ENCODE data around the gene LSM2.
"Not testable (repeated sequence)": the region's sequence is repeated elsewhere in the genome, so short reads cannot be mapped to it uniquely, and the experiment has no call there.

LSM2 gene

GRCh38 chr6:31805939-31806469, 762 bp downstream of the LSM2 start:
- Histone ChIP-seq H3K4me2 (ENCODE audit: low read length, poor library complexity, severe bottlenecking) (peak overlapping the region; percentile 79), H3K36me3 (ENCODE audit: control insufficient read depth in 1 of 2, insufficient read depth in 2 of 2, low read depth in 1 of 2, low read length in 2 of 2) (peaks cover 5 to 13% of the 10 kb centered on the region in 2 experiments), H2AFZ (ENCODE audit: low read depth, low read length) (peak overlapping the region; percentile 60), H2AK5ac (ENCODE audit: low read length, severe bottlenecking) (peak overlapping the region; percentile 73), H3K79me1 (replicated peaks; ENCODE audit: low read length, poor library complexity, severe bottlenecking) (peaks cover 13% of the 10 kb centered on the region), H3K27ac (ENCODE audit: low read length, poor library complexity, severe bottlenecking) (peak overlapping the region; percentile 77), H3K9ac (ENCODE audit: low read length) (peak overlapping the region; percentile 94), H3K27me3 (ENCODE audit: control insufficient read depth in 1 of 2, insufficient read depth in 1 of 2, low read length in 2 of 2) (no peaks in the 10 kb centered on the region), H4K91ac (ENCODE audit: low read length) (no peak overlapping the region), H2BK120ac (ENCODE audit: low read depth, low read length) (no peak overlapping the region), H3K4ac (ENCODE audit: low read depth in 1 of 2, low read length in 2 of 2) (peak overlapping the region; percentile 51 to 86), H3K4me1 (ENCODE audit: control insufficient read depth, insufficient read depth, low read depth, low read length) (peaks cover 6% of the 10 kb centered on the region), H2BK12ac (ENCODE audit: low read length in 2 of 2) (no peak overlapping the region), H3K4me3 (ENCODE audit: insufficient read depth in 1 of 2, low read depth in 1 of 2, low read length in 2 of 2) (peak overlapping the region; percentile 85 to 89), H3K23ac (ENCODE audit: low read length in 2 of 2) (peak overlapping the region in 1 of 2 experiments; percentile 13), H3K9me3 (ENCODE audit: control insufficient read depth, low read length) (no peaks in the 10 kb centered on the region), H2BK15ac (ENCODE audit: low read depth, poor library complexity, severe bottlenecking) (no peak overlapping the region), H3K18ac (ENCODE audit: low read depth in 1 of 2, low read length in 2 of 2) (no peak overlapping the region), H3K14ac (ENCODE audit: low read length in 2 of 2) (no peak overlapping the region), H4K8ac (ENCODE audit: low read length) (no peak overlapping the region), H2BK5ac (ENCODE audit: low read depth, low read length, poor library complexity, severe bottlenecking) (no peak overlapping the region)
- peak; percentile 8 for DNase-seq
- 16% methylated on average over 6 of the region's 7 CpGs for WGBS

DNA sequence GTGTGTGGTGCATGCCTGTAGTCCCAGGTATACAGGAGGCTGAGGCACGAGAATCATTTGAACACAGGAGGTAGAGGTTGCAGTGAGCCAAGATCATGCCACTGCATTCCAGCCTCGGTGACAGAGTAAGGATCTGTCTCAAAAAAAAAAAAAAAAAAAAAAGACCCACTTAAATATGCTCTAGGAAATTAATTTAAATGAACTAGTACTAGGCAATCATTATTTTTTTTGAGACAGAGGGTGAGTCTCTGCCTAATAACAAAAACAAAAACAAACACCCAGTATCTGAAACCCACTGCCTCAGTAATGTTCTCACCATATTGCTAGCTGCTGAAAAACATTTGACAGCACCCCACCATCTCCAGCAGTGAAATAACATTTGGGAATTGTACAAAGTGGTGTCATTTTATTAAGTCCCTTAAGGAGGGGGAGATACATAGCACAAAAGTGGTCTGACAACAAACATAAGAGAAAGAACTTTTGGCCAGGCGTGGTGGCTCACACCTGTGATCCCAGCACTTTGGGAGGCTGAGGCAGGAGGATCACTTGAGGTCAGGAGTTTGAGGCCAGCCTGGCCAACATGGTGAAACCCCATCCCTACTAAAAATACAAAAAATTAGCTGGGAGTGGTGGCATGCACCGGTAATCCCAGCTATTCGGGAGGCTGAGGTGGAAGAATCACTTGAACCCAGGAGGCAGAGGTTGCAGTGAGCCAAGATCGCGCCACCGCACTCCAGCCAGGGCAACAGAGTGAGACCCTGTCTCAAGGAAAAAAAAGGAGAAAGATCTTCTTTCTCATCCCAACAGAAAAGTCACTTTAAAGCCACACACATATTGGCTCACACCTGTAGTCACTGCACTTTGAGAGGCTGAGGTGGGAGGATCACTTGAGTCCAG, 5.5 kb downstream of the LSM2 start:
- H2AK5ac ChIP-seq (ENCODE audit: low read length, severe bottlenecking); H2BK12ac ChIP-seq (ENCODE audit: low read length in 2 of 2); H3K18ac ChIP-seq (ENCODE audit: low read depth in 1 of 2, low read length in 2 of 2); H3K9ac ChIP-seq (ENCODE audit: low read length); H3K27me3 ChIP-seq (ENCODE audit: control insufficient read depth in 1 of 2, insufficient read depth in 1 of 2, low read length in 2 of 2); H3K9me3 ChIP-seq (ENCODE audit: control insufficient read depth, low read length); H2BK5ac ChIP-seq (ENCODE audit: low read depth, low read length, poor library complexity, severe bottlenecking); H3K14ac ChIP-seq (ENCODE audit: low read length in 2 of 2); H2BK15ac ChIP-seq (ENCODE audit: low read depth, poor library complexity, severe bottlenecking); H3K4me3 ChIP-seq (ENCODE audit: insufficient read depth in 1 of 2, low read depth in 1 of 2, low read length in 2 of 2); H3K27ac ChIP-seq (ENCODE audit: low read length, poor library complexity, severe bottlenecking); H2AFZ ChIP-seq (ENCODE audit: low read depth, low read length); H4K8ac ChIP-seq (ENCODE audit: low read length); H3K4me1 ChIP-seq (ENCODE audit: control insufficient read depth, insufficient read depth, low read depth, low read length); H3K4ac ChIP-seq (ENCODE audit: low read depth in 1 of 2, low read length in 2 of 2); H2BK120ac ChIP-seq (ENCODE audit: low read depth, low read length); H4K91ac ChIP-seq (ENCODE audit: low read length); DNase-seq; H3K23ac ChIP-seq (ENCODE audit: low read length in 2 of 2); H3K4me2 ChIP-seq (ENCODE audit: low read length, poor library complexity, severe bottlenecking): not testable (repeated sequence)
- 98% methylated on average over 4 of the region's 8 CpGs for WGBS
- Histone ChIP-seq H3K79me1 (replicated peaks; ENCODE audit: low read length, poor library complexity, severe bottlenecking) (peaks cover 16% of the 10 kb centered on the region), H3K36me3 (ENCODE audit: control insufficient read depth in 1 of 2, insufficient read depth in 2 of 2, low read depth in 1 of 2, low read length in 2 of 2) (peaks cover 7 to 23% of the 10 kb centered on the region in 2 experiments)

DNA sequence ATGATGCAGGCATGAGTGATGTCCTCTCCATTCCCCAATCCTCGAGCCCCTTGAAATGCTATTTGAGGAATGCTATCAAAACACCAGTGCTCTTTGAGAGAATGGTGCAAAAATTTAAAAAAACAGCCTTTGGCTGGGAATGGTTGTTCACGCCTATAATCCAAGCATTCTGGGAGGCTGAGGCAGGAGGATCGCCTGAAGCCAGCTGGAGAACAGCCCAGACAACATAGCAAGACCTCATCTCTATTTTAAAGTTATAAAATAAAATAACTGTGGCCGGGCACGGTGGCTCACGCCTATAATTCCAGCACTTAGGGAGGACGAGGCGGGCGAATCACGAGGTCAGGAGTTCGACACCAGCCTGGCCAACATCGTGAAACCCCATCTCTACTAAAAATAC, 7.0 kb downstream of the LSM2 start:
- no peaks in the 10 kb centered on the region for H3K27me3 ChIP-seq (ENCODE audit: control insufficient read depth in 1 of 2, insufficient read depth in 1 of 2, low read length in 2 of 2)
- H3K9me3 ChIP-seq (ENCODE audit: control insufficient read depth, low read length) = no peaks in the 10 kb centered on the region
- H4K8ac ChIP-seq (ENCODE audit: low read length) = no peak overlapping the region
- H4K91ac ChIP-seq (ENCODE audit: low read length) = no peak overlapping the region
- H3K9ac ChIP-seq (ENCODE audit: low read length) = peak overlapping the region; percentile 11
- peaks cover 7 to 23% of the 10 kb centered on the region in 2 experiments for H3K36me3 ChIP-seq (ENCODE audit: control insufficient read depth in 1 of 2, insufficient read depth in 2 of 2, low read depth in 1 of 2, low read length in 2 of 2)
- no peak for DNase-seq
- no peak overlapping the region for H3K18ac ChIP-seq (ENCODE audit: low read depth in 1 of 2, low read length in 2 of 2)
- H2BK15ac ChIP-seq (ENCODE audit: low read depth, poor library complexity, severe bottlenecking) = no peak overlapping the region
- H3K4me3 ChIP-seq (ENCODE audit: insufficient read depth in 1 of 2, low read depth in 1 of 2, low read length in 2 of 2) = no peak overlapping the region
- H3K79me1 ChIP-seq (replicated peaks; ENCODE audit: low read length, poor library complexity, severe bottlenecking) = peaks cover 10% of the 10 kb centered on the region
- H2BK5ac ChIP-seq (ENCODE audit: low read depth, low read length, poor library complexity, severe bottlenecking) = no peak overlapping the region
- no peak overlapping the region for H2BK12ac ChIP-seq (ENCODE audit: low read length in 2 of 2)
- peaks cover 4% of the 10 kb centered on the region for H3K4me1 ChIP-seq (ENCODE audit: control insufficient read depth, insufficient read depth, low read depth, low read length)
- no peak overlapping the region for H3K14ac ChIP-seq (ENCODE audit: low read length in 2 of 2)
- H3K4me2 ChIP-seq (ENCODE audit: low read length, poor library complexity, severe bottlenecking) = no peak overlapping the region
- H2AK5ac ChIP-seq (ENCODE audit: low read length, severe bottlenecking) = no peak overlapping the region
- WGBS = over 99% methylated on average over 11 of the region's 12 CpGs
- H2BK120ac ChIP-seq (ENCODE audit: low read depth, low read length) = no peak overlapping the region
- H2AFZ ChIP-seq (ENCODE audit: low read depth, low read length) = no peak overlapping the region
- H3K27ac ChIP-seq (ENCODE audit: low read length, poor library complexity, severe bottlenecking) = no peak overlapping the region
- no peak overlapping the region for H3K4ac ChIP-seq (ENCODE audit: low read depth in 1 of 2, low read length in 2 of 2)
- H3K23ac ChIP-seq (ENCODE audit: low read length in 2 of 2) = no peak overlapping the region

DNA sequence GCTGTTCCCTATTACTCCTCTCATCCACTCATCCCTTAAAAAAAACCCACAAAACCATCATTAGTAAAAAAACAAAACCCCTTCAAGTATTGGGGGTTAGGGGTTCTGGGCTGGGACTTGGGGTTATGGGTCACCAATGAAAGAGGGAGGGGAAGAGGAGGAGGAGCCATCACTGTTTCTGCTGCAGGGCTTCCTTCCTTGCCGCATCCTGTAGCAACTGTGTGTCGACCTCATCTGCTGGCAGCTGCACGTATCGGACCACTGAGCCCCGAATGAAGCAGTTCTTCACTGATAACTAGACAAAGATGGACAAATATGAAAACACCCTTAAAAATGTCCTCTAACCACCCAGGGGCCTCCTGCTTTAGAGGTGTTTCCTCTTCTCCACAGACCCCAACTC, 9.2 kb downstream of the LSM2 start:
- 96% methylated on average over 5 of the region's 5 CpGs for WGBS
- peaks cover 4% of the 10 kb centered on the region for H3K79me1 ChIP-seq (replicated peaks; ENCODE audit: low read length, poor library complexity, severe bottlenecking)
- no peak overlapping the region for H2BK12ac ChIP-seq (ENCODE audit: low read length in 2 of 2)

More for the DNA sequence above, 9.2 kb downstream of the LSM2 start:
- Histone ChIP-seq H2BK120ac (ENCODE audit: low read depth, low read length) (no peak overlapping the region), H2BK15ac (ENCODE audit: low read depth, poor library complexity, severe bottlenecking) (no peak overlapping the region), H2AFZ (ENCODE audit: low read depth, low read length) (no peak overlapping the region), H4K91ac (ENCODE audit: low read length) (no peak overlapping the region), H3K4me1 (ENCODE audit: control insufficient read depth, insufficient read depth, low read depth, low read length) (peaks cover 7% of the 10 kb centered on the region), H3K18ac (ENCODE audit: low read depth in 1 of 2, low read length in 2 of 2) (peak overlapping the region in 1 of 2 experiments; percentile 34), H3K14ac (ENCODE audit: low read length in 2 of 2) (no peak overlapping the region), H2AK5ac (ENCODE audit: low read length, severe bottlenecking) (no peak overlapping the region), H3K4me2 (ENCODE audit: low read length, poor library complexity, severe bottlenecking) (no peak overlapping the region), H4K8ac (ENCODE audit: low read length) (no peak overlapping the region), H3K4ac (ENCODE audit: low read depth in 1 of 2, low read length in 2 of 2) (no peak overlapping the region), H3K27me3 (ENCODE audit: control insufficient read depth in 1 of 2, insufficient read depth in 1 of 2, low read length in 2 of 2) (no peaks in the 10 kb centered on the region), H3K9ac (ENCODE audit: low read length) (no peak overlapping the region), H3K27ac (ENCODE audit: low read length, poor library complexity, severe bottlenecking) (no peak overlapping the region), H3K36me3 (ENCODE audit: control insufficient read depth in 1 of 2, insufficient read depth in 2 of 2, low read depth in 1 of 2, low read length in 2 of 2) (peaks cover 3 to 25% of the 10 kb centered on the region in 2 experiments), H3K9me3 (ENCODE audit: control insufficient read depth, low read length) (no peaks in the 10 kb centered on the region), H3K23ac (ENCODE audit: low read length in 2 of 2) (peak overlapping the region in 1 of 2 experiments; percentile 24), H3K4me3 (ENCODE audit: insufficient read depth in 1 of 2, low read depth in 1 of 2, low read length in 2 of 2) (no peak overlapping the region), H2BK5ac (ENCODE audit: low read depth, low read length, poor library complexity, severe bottlenecking) (no peak overlapping the region)
- DNase-seq = no peak
